ENCODE data around the gene SPRR4.

DNA sequence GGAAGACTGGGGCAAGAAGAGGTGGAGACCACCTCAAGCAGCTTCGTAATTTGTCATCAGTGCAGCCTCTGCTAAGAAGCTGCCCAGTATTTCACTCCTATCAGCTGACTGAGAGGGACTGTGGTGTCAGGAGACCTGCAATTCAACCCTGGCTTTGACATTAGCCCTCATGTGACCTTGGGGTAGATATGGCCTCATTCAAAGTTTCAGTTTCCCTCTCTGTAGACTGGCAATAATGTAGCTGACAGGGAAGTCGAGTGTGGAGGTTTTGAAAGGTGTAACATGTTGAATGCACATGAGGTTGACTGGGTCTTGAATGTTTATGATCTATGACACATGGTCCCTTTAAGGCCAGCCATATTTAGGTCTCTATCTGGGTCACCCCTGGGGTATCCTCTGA, 2.2 kb upstream of the SPRR4 start:
- no peak for TF ChIP-seq POLR2A (IDR thresholded peaks at IDR 0.05)
- TF ChIP-seq, protein P1, sequence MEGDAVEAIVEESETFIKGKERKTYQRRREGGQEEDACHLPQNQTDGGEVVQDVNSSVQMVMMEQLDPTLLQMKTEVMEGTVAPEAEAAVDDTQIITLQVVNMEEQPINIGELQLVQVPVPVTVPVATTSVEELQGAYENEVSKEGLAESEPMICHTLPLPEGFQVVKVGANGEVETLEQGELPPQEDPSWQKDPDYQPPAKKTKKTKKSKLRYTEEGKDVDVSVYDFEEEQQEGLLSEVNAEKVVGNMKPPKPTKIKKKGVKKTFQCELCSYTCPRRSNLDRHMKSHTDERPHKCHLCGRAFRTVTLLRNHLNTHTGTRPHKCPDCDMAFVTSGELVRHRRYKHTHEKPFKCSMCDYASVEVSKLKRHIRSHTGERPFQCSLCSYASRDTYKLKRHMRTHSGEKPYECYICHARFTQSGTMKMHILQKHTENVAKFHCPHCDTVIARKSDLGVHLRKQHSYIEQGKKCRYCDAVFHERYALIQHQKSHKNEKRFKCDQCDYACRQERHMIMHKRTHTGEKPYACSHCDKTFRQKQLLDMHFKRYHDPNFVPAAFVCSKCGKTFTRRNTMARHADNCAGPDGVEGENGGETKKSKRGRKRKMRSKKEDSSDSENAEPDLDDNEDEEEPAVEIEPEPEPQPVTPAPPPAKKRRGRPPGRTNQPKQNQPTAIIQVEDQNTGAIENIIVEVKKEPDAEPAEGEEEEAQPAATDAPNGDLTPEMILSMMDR (IDR thresholded peaks at IDR 0.05): no peak

Measured in uterus (tissue), 2 donors.